Activated T-helper 1 cell treated with anti-CD3 and anti-CD28 coated beads, Interleukin-12 subunit alpha, Interleukin-12 subunit beta, Interleukin-2, Interleukin-4 antibody, amounts not matched to agents 30 ng/mL and 10 ng/mL and 1 ng/mL, durations not matched to agents 14 hours and 24 hours and 36 hours (primary cell): ENCODE data around the gene SERPINE2. TPM values are rescaled to one million over a fixed set of nuclear protein-coding genes. Genes with fewer than 3 reads are reported as not detected.
A peak's percentile ranks its signal among the peaks of the same experiment; 100 is the strongest.

Experiments used
- DNase-seq: peaks from one replicate; pipeline ENCODE4 v3.0.0; 2021; ENCODE audit warnings: low spot score
- H3K27ac Mint-ChIP-seq: one replicate; pipeline ENCODE4 v1.8.0; 2021; ENCODE audit warnings: mild to moderate bottlenecking, mixed read lengths
- H3K27me3 Mint-ChIP-seq: one replicate; pipeline ENCODE4 v1.8.0; 2022; ENCODE audit warnings: mild to moderate bottlenecking, moderate library complexity, mixed read lengths; ENCODE audit not compliant: insufficient read depth
- H3K36me3 Mint-ChIP-seq: one replicate; pipeline ENCODE4 v1.8.0; 2021; ENCODE audit warnings: low read depth, mixed read lengths
- H3K4me1 Mint-ChIP-seq: one replicate; pipeline ENCODE4 v1.8.0; 2021; ENCODE audit warnings: low read depth, mixed read lengths
- H3K4me3 Mint-ChIP-seq: one replicate; pipeline ENCODE4 v1.8.0; 2021; ENCODE audit warnings: mild to moderate bottlenecking, moderate library complexity, mixed read lengths
- H3K9me3 Mint-ChIP-seq: one replicate; pipeline ENCODE4 v1.8.0; 2021; ENCODE audit warnings: mixed read lengths
- intact Hi-C: fragments of 100-400 bp; cut with micrococcal nuclease; formaldehyde crosslinking; loops from one replicate; pipeline ENCODE4 v1.15.1; 2024
- total RNA-seq: library from RNA; stranded (reverse); gene quantifications from 2 replicates; pipeline ENCODE4 v1.2.3, GENCODE V29; 2022

The SERPINE2 gene
- total RNA-seq, 1 donor from 2014 or later = 28.8 TPM

DNA sequence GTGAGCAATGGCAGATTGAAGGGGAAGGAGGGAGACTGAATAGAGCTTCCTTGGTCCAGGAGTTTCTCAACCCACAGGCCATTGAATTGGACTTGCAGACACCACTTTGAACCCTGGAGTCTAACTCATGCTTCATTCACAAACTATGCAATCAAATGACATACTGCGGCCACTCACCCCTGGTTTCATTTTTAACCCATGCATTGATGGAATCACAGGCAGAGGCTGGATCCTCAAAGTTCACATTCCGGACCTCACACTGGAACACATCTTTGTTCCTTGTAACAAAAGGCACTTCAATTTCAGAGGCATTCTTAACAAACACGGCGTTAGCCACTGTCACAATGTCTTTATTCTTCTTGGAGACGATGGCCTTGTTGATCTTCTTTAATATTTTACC is 41.1 kb downstream of the SERPINE2 start:
- no peak for DNase-seq
- no peak overlapping the region for H3K4me3 Mint-ChIP-seq
- H3K27me3 Mint-ChIP-seq = no peaks in the 10 kb centered on the region
- H3K9me3 Mint-ChIP-seq = no peaks in the 10 kb centered on the region
- peaks cover 18% of the 10 kb centered on the region for H3K4me1 Mint-ChIP-seq
- H3K36me3 Mint-ChIP-seq = peaks cover 25% of the 10 kb centered on the region
- intact Hi-C loops = no loop called here
- no peak overlapping the region for H3K27ac Mint-ChIP-seq

DNA sequence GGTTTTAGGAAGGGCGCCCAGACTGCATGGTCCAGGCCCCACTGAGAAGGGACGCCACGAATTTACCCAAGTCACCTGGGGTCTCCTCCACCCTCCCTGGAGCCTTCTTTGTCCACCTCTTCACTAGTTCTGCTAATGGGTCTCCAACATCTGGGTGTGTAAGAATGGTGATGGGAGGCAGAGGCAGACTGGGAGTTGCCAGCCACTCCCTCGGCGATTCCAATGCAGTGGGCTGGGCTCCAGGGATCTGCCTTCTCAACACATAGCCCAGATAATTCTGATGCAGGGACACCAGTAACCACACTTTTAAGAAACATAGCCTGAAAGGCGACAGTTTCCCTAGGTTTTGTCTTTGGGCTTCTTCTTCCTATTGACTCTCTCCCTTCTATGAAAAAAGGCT is 42.7 kb downstream of the SERPINE2 start:
- intact Hi-C loops = no loop called here
- H3K36me3 Mint-ChIP-seq = peaks cover 22% of the 10 kb centered on the region
- H3K4me3 Mint-ChIP-seq = no peak overlapping the region
- no peak overlapping the region for H3K27ac Mint-ChIP-seq
- DNase-seq = no peak
- no peaks in the 10 kb centered on the region for H3K9me3 Mint-ChIP-seq
- peaks cover 18% of the 10 kb centered on the region for H3K4me1 Mint-ChIP-seq
- no peaks in the 10 kb centered on the region for H3K27me3 Mint-ChIP-seq

DNA sequence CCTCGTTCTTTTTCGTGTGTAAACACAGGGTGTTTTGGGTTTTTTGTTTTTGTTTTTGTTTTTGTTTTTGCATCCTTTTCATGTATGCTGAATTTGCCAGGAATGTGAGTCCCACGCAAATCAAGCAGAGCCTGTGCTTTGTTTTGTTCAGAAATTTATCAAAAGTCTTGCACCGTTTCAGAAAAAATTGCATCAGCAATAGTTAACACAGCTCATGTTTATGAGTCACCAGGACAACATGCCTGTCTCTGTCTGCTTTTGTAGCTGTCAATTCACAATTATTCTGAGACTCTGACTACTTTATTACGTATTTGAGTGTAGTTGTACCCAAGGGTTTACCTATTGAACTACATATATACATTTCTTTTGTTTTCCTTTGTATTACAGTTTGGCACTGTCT is 43.5 kb downstream of the SERPINE2 start:
- peaks cover 14% of the 10 kb centered on the region for H3K36me3 Mint-ChIP-seq
- no peak for DNase-seq
- intact Hi-C loops = loop anchor here (2.0 kb wide), 1 partner anchor 31 kb away; no protein-coding TSS in a partner anchor

DNA sequence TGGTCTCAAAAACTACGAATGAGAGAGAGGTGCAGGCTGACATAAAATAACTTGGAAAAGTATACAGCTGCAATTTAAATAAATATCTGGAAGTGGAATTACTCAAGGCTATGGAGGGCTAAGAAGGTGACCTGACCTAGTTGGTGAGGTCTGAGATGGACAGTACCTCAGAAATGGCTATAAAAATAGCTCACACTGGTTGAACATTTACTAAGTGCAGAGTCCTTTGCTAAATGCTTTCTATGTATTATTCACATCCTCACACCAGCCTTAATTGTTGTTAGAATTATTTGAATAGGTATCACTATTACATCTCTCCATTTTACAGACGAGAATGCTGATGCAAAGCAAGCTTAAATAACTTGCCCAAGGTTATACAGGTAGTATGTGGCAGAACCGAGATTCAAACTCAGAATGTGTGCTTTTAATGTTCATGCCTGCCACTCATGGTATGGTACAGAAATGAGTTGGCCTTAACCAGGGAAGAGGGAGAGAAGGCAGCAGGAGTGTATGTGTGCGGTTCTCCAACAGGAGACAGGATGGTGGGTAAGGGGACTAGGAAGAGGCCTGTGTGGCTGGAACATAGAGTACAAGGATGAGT is 44.4 kb downstream of the SERPINE2 start:
- H3K27ac Mint-ChIP-seq = peak overlapping the region; percentile 25
- no peaks in the 10 kb centered on the region for H3K27me3 Mint-ChIP-seq
- intact Hi-C loops = loop anchor here (2.0 to 5.0 kb wide), 3 partner anchors 32 to 178 kb away; no protein-coding TSS in a partner anchor
- no peak overlapping the region for H3K4me3 Mint-ChIP-seq
- DNase-seq = no peak
- peaks cover 18% of the 10 kb centered on the region for H3K4me1 Mint-ChIP-seq
- peaks cover 7% of the 10 kb centered on the region for H3K36me3 Mint-ChIP-seq
- H3K9me3 Mint-ChIP-seq = no peaks in the 10 kb centered on the region

More for the DNA sequence above, 43.5 kb downstream of the SERPINE2 start:
- H3K4me3 Mint-ChIP-seq = no peak overlapping the region
- H3K4me1 Mint-ChIP-seq = peaks cover 18% of the 10 kb centered on the region
- no peaks in the 10 kb centered on the region for H3K27me3 Mint-ChIP-seq
- no peaks in the 10 kb centered on the region for H3K9me3 Mint-ChIP-seq
- peak overlapping the region; percentile 29 for H3K27ac Mint-ChIP-seq

DNA sequence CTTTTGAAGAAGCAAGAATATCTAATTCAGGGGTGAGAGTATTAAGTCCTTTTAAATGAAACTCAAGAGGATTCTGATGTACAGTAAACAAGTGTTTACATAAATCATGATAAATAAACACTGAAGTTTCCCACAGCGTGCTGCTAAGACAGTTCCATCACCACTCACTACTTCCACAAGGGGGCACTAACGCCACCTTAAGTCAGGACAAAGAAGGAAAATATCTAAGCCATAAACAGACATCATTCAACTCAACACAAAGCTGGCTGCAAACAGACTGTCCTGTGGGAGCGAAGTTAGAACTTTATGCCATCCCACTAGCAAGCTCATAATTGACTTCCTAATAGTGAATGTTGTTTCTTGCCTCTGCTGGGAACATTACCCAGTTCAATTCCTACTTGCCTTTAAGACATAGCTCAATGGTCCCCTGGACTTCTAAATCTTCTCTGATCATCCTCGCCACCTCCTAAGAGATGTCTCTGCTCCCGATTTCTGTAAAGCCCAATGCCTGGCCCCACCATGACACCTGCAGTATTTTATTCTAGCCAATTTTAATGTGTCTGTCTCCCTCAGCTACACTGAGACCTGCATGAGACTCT is 45.4 kb downstream of the SERPINE2 start:
- DNase-seq = peak; percentile 46
- H3K27me3 Mint-ChIP-seq = no peaks in the 10 kb centered on the region
- peaks cover 18% of the 10 kb centered on the region for H3K4me1 Mint-ChIP-seq
- H3K4me3 Mint-ChIP-seq = no peak overlapping the region
- intact Hi-C loops = loop anchor here (1.0 to 5.0 kb wide), 8 partner anchors 23 to 376 kb away; partner anchors contain the start of gene SERPINE2
- H3K36me3 Mint-ChIP-seq = peaks cover 6% of the 10 kb centered on the region
- H3K9me3 Mint-ChIP-seq = no peaks in the 10 kb centered on the region
- no peak overlapping the region for H3K27ac Mint-ChIP-seq

DNA sequence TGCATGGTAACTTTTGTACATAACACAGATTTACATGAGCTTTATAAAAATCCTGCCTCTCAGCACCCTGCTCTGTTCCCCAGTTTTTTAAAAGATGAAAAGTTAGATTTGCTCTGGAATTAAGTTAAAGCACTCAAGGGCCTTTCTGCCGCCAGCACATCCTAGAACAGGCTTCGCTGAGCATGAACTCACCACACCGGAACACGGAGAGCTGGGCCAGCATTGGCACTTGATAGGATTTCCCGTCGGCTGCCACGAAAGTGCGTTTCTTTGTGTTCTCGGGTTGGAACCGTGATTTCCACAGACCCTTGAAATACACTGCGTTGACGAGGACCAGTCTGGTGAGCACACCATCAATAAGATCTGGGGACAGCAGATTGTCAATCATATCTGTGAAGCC is 47.5 kb downstream of the SERPINE2 start:
- H3K27ac Mint-ChIP-seq = no peak overlapping the region
- no peak for DNase-seq
- no peaks in the 10 kb centered on the region for H3K27me3 Mint-ChIP-seq
- H3K36me3 Mint-ChIP-seq = no peaks in the 10 kb centered on the region
- intact Hi-C loops = loop anchor here (5.0 kb wide), 2 partner anchors 151 to 181 kb away; no protein-coding TSS in a partner anchor
- H3K9me3 Mint-ChIP-seq = no peaks in the 10 kb centered on the region
- peaks cover 18% of the 10 kb centered on the region for H3K4me1 Mint-ChIP-seq
- H3K4me3 Mint-ChIP-seq = no peak overlapping the region

DNA sequence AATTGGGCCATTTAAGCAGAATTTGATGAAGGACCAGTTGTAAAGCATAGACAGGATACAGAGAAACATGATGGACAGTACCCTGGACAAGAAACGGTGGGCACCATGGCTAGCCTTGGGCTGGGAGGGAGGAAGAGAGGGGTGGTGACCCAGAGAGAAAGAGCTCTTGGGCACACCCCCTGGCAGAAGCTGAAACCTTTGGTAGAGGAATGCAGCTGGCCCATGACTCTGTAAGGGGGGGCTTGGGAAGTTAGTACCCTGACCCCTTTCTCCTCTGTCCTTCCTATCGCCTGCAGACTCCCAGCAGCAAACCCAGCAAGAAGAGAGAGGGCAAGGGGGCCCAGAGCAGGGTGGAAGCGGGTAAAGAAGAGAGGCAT is 49.2 kb downstream of the SERPINE2 start:
- Mint-ChIP-seq H3K4me1 (peaks cover 12% of the 10 kb centered on the region), H3K27ac (no peak overlapping the region), H3K27me3 (no peaks in the 10 kb centered on the region), H3K9me3 (no peaks in the 10 kb centered on the region), H3K36me3 (peaks cover 2% of the 10 kb centered on the region), H3K4me3 (no peak overlapping the region)
- intact Hi-C loops = loop anchor here (5.0 kb wide), 2 partner anchors 152 to 182 kb away; no protein-coding TSS in a partner anchor
- no peak for DNase-seq

DNA sequence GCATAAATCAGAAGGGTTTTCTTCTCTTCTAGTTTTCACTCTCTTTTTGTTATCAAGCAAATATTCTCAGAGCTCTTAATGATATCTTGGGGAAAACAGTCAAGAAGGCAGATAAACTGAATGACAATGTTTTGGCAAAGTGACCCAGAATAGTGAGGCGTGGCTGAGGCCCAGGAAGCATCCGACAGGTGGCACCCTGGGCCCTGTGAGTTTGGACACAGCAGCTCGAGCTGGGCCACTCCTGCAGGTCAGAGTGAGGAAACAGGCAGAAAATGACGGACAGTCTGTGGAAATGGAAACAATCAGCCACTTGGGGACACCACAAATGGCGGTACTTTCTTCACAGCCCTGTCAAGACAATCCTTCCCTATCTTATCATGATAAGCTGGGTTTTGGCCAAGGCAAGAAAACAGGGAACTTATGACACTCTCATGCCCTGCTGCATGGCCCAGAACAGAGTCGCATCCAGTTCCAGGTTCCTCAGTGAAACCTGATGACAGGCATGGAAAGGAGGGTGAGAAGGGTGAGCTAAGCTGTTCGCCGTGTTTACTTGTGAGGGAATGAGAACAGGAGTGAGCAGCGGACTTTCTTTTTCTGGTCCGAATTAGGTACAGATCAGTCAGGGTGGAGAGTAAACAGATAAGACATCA is 49.8 kb downstream of the SERPINE2 start:
- Mint-ChIP-seq H3K4me3 (no peak overlapping the region), H3K9me3 (no peaks in the 10 kb centered on the region), H3K36me3 (peaks cover 7% of the 10 kb centered on the region), H3K4me1 (peaks cover 6% of the 10 kb centered on the region), H3K27ac (no peak overlapping the region), H3K27me3 (no peaks in the 10 kb centered on the region)
- no peak for DNase-seq
- intact Hi-C loops = no loop called here

DNA sequence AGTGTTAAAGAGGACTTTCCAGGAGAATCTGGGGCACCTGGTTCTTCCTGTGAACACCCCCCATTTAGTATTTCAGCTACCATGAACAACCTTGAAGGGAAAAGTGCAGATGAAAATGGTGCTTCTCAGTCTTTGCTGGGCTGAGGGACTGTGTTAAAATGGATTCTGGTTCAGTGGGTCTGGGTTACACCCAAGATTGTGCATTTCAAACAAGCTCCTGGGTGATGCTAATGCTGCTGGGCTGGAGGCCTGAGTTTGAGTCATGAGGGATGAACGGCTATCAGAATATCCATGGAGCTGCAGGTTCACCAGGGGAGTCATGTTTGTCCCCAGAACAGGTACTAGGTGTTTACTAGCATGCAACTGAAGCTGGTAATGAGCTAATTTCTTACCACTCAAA is 57.8 kb downstream of the SERPINE2 start:
- intact Hi-C loops = no loop called here
- Mint-ChIP-seq H3K36me3 (peaks cover 10% of the 10 kb centered on the region), H3K4me1 (peaks cover 4% of the 10 kb centered on the region), H3K4me3 (no peak overlapping the region), H3K27me3 (no peaks in the 10 kb centered on the region), H3K9me3 (no peaks in the 10 kb centered on the region), H3K27ac (no peak overlapping the region)
- DNase-seq = no peak

DNA sequence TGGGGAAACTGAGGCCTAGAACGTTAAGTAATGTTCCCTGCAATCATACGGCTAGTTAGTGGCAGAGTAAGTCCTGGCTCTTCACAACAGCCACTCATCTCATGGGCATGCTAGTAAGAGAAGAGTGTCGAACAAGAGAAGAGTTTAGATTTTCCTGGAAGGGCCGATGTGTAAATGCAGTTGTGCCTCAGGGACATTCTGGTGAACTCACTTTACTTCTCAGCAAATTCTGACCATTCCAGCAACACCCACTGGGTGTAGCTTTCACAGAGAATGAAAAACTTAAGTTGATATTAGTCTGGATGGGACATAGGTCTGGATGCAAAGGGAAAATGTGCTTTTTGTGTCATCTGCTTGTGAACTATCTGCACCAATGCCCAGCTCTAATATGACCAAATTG is 58.3 kb downstream of the SERPINE2 start:
- H3K4me3 Mint-ChIP-seq = no peak overlapping the region
- no peak overlapping the region for H3K27ac Mint-ChIP-seq
- H3K9me3 Mint-ChIP-seq = no peaks in the 10 kb centered on the region
- peaks cover 9% of the 10 kb centered on the region for H3K36me3 Mint-ChIP-seq
- intact Hi-C loops = no loop called here
- H3K27me3 Mint-ChIP-seq = no peaks in the 10 kb centered on the region
- H3K4me1 Mint-ChIP-seq = peaks cover 4% of the 10 kb centered on the region
- no peak for DNase-seq

DNA sequence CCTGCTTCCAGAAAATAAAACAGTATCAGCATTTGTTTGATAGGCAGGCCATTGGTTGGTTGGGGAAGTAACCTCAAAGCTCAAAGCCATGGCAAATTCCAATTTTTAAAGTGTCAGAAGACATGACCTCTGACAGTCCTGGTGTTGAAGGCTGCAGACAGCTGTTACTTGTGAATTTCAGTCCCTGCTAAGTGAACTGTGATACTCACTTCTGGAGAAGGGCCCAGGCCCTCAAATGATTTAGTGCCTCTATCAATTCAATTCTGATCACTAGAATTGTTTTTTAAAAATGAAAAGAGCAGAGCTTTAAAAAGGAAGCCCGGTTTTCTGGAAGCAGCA is 58.7 kb downstream of the SERPINE2 start:
- Mint-ChIP-seq H3K4me1 (peaks cover 4% of the 10 kb centered on the region), H3K4me3 (no peak overlapping the region), H3K9me3 (no peaks in the 10 kb centered on the region), H3K36me3 (peaks cover 9% of the 10 kb centered on the region), H3K27me3 (no peaks in the 10 kb centered on the region), H3K27ac (no peak overlapping the region)
- no peak for DNase-seq
- intact Hi-C loops = no loop called here

DNA sequence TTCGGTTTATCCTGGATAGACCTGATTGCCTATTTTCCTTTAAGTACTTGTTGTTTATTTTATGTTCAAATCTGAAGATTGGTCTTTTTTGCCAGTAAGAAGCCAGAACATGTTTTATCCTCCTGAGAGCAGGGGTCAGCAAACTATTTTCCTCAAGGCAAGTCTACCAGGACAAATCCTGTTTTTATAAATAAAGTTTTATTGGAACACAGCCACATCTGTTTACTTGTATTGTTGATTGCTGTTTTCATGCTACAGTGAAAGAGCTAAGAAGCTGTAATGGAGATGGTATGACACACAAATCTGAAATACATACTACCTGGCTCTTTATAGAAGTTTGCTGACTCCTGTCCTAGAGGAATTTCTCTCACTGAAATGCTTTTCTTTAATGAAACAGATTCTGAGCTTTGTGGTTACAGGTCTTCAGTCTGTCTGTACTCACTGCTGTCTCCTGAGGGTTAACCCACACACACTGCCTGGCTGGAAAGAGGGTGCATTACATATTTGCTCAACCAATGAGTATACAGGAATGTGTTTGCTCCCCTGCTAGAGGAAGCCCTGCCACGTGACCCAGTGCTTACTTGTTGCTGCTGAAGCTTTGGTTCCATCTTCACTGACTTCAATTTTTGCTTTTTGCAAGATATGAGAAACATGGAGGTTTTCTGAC is 59.2 kb downstream of the SERPINE2 start:
- no peaks in the 10 kb centered on the region for H3K27me3 Mint-ChIP-seq
- no peaks in the 10 kb centered on the region for H3K9me3 Mint-ChIP-seq
- H3K27ac Mint-ChIP-seq = no peak overlapping the region
- no peak for DNase-seq
- H3K36me3 Mint-ChIP-seq = peaks cover 9% of the 10 kb centered on the region
- no peak overlapping the region for H3K4me3 Mint-ChIP-seq
- H3K4me1 Mint-ChIP-seq = peaks cover 4% of the 10 kb centered on the region
- intact Hi-C loops = no loop called here

DNA sequence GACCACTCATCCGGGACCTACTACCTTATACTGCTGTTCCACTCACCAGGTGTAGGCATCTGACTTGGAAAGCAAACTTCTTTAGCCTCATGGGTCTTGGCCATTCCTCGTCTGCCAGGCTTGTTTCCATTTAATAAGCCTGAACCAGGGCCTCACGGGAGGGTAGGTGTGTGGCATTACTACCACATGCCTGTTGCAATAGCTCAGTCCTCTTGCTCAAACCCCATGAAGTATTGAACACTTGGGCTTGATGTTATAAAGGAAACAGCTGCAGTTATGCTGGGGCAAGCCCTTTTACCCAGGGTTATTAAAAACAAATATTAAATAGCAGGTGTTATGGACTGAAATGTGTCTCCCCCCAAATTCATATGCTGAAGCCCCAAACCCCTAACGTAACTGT is 60.6 kb downstream of the SERPINE2 start:
- H3K4me1 Mint-ChIP-seq = peaks cover 1% of the 10 kb centered on the region
- H3K36me3 Mint-ChIP-seq = peaks cover 1% of the 10 kb centered on the region
- no peak overlapping the region for H3K4me3 Mint-ChIP-seq
- intact Hi-C loops = no loop called here
- DNase-seq = no peak
- no peak overlapping the region for H3K27ac Mint-ChIP-seq
- no peaks in the 10 kb centered on the region for H3K9me3 Mint-ChIP-seq
- H3K27me3 Mint-ChIP-seq = no peaks in the 10 kb centered on the region
